ENCODE data around the gene RAB34. TPM values are rescaled to one million over a fixed set of nuclear protein-coding genes. Genes with fewer than 3 reads are reported as not detected.
"Not testable (repeated sequence)": the region's sequence is repeated elsewhere in the genome, so short reads cannot be mapped to it uniquely, and the experiment has no call there.

RAB34 gene
- polyA plus RNA-seq, 2 of the 4 experiments (the other 2 are of a cell fraction): 211 to 288 TPM

DNA sequence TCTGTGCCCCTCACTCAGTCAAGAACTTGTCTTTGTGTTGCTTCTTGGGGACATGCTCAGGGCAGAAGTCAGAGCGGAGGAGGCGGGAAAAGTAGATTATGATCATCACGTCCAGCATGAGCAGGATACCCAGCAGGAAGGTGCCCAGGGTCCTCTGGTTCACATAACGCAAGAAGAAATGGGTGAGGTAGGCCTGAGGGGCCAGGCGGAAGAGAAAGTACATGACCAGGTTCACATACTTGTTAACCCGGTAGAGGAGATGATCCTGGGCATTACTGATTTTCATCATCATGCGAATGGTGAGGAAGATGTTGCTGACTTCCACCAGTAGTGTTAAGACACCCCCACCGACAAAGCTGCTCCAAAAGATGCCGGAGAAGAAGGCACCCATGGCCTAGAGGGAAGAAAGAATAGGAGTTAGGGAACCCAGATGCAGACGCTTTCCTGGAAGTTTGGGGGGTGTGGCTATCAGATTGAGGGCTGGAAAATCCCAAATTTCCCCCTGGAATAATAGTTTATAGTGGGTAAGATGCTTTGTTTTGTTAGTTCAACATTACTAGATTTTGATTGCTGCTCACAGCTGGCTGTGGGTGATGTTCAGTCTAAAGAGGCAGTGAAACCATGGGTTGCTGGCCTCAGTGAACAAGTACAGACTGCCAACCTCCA, 7.0 kb upstream of the RAB34 start:
- Histone ChIP-seq H3K9me3 (no peaks in the 10 kb centered on the region), H3K27ac (peak overlapping the region; percentile 94 to 98), H3K4me2 (peak overlapping the region; percentile 92), H3K4me1 (peaks cover 47% of the 10 kb centered on the region), H3K4me3 (peak overlapping the region; percentile 63)
- peak in 1 of 2 experiments; percentile 47 for DNase-seq (ENCODE audit: low read depth in 1 of 2, low spot score in 1 of 2)
- TF ChIP-seq, protein P1, sequence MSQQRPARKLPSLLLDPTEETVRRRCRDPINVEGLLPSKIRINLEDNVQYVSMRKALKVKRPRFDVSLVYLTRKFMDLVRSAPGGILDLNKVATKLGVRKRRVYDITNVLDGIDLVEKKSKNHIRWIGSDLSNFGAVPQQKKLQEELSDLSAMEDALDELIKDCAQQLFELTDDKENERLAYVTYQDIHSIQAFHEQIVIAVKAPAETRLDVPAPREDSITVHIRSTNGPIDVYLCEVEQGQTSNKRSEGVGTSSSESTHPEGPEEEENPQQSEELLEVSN (IDR thresholded peaks at IDR 0.05; ENCODE audit: borderline replicate concordance, low read depth): no peak
- 0 out of 2 replicates have a peak, but pooled peaks have one; percentile 10 for TF ChIP-seq EHF (CRISPR knock-in tag; IDR thresholded peaks at IDR 0.05)
- TF ChIP-seq HES2 (IDR thresholded peaks at IDR 0.05): no peak
- no peak for TF ChIP-seq HDAC2 (IDR thresholded peaks at IDR 0.05)
- TF ChIP-seq HOXB13 (CRISPR knock-in tag; IDR thresholded peaks at IDR 0.05; ENCODE audit: low read depth): no peak
- TF ChIP-seq TFCP2L1 (CRISPR knock-in tag; IDR thresholded peaks at IDR 0.05): 0 out of 2 replicates have a peak, but pooled peaks have one; percentile 4
- TF ChIP-seq CTCF (IDR thresholded peaks at IDR 0.05): no peak
- TF ChIP-seq HOXA7 (CRISPR knock-in tag; IDR thresholded peaks at IDR 0.05): peak; percentile 33
- TF ChIP-seq GATA3 (IDR thresholded peaks at IDR 0.05; ENCODE audit: borderline replicate concordance): 0 out of 2 replicates have a peak, but pooled peaks have one; percentile 1
- no peak for TF ChIP-seq ESRRA (IDR thresholded peaks at IDR 0.05; ENCODE audit: borderline replicate concordance, low read length)
- peak; percentile 37 for TF ChIP-seq FOSB (CRISPR knock-in tag; IDR thresholded peaks at IDR 0.05)
- TF ChIP-seq MAZ (IDR thresholded peaks at IDR 0.05; ENCODE audit: borderline replicate concordance, low read depth, low read length): no peak
- TF ChIP-seq HOXB5 (CRISPR knock-in tag; IDR thresholded peaks at IDR 0.05): no peak
- TF ChIP-seq JUNB (IDR thresholded peaks at IDR 0.05): no peak
- TF ChIP-seq POLR2AphosphoS2 (conservative IDR thresholded peaks at IDR 0.05; ENCODE audit: low read length): 0 out of 2 replicates have a peak, but pooled peaks have one; percentile 20
- peak; percentile 40 for TF ChIP-seq CHD2 (IDR thresholded peaks at IDR 0.05; ENCODE audit: low read length, partially characterized antibody)
- TF ChIP-seq, protein P2, sequence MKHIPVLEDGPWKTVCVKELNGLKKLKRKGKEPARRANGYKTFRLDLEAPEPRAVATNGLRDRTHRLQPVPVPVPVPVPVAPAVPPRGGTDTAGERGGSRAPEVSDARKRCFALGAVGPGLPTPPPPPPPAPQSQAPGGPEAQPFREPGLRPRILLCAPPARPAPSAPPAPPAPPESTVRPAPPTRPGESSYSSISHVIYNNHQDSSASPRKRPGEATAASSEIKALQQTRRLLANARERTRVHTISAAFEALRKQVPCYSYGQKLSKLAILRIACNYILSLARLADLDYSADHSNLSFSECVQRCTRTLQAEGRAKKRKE (CRISPR knock-in tag; IDR thresholded peaks at IDR 0.05; ENCODE audit: low read depth): no peak
- 0 out of 2 replicates have a peak, but pooled peaks have one; percentile 80 for TF ChIP-seq TP53 (CRISPR knock-in tag; IDR thresholded peaks at IDR 0.05)
- POLR2A ChIA-PET: interaction anchor here (0.6 to 5.3 kb wide), 8 partner anchors 9 to 568 kb away, joined by 3 to 369 read pairs (median 4); partner anchors contain the start of genes BLTP2, PHF12, PROCA1 and TRAF4
- 67% methylated on average over 10 of the region's 10 CpGs for WGBS (ENCODE audit: missing lambda C conversion rate)
- ATAC-seq: no peak
- FAIRE-seq: no peak
- CTCF ChIA-PET: interaction anchor here (1.0 to 17.5 kb wide), 9 partner anchors 9 to 391 kb away, joined by 3 to 977 read pairs (median 67); partner anchors contain the start of genes DHRS13, FLOT2, PHF12 and PROCA1

DNA sequence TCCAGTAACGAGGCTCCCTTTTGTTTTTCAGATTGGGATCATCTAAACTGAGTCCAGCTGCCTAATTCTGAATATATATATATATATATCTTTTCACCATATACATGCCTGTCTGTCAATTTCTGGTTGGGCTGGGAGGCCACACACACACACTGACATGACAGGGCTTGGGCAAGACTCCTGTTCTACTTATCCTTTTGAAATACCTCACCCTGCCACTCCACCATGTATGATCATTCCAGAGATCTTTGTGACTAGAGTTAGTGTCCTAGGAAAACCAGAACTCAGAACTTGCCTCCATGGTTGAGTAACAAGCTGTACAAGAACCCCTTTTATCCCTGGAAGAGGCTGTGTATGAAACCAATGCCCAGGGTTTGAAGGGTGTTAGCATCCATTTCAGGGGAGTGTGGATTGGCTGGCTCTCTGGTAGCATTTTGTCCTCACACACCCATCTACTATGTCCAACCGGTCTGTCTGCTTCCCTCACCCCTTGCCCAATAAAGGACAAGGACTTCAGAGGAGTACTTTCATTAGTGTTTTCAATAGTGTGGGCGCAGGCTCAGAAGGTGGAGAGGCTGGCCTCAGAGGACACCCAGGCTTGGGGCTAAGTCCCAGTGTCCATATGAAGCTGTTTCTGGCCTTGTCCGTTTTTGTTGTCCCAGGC, 6.3 kb upstream of the RAB34 start:
- Histone ChIP-seq H3K4me3 (peak overlapping the region; percentile 63; the same call in 2 of the 3 replicates), H3K4me2 (peak overlapping the region; percentile 92), H3K27ac (peak overlapping the region in 1 of 2 experiments; percentile 94; a peak in 3 of 6 replicates), H3K4me1 (peaks cover 44% of the 10 kb centered on the region)
- DNase-seq (ENCODE audit: low read depth in 1 of 2, low spot score in 1 of 2); ATAC-seq; FAIRE-seq; H3K9me3 ChIP-seq: not testable (repeated sequence)
- WGBS (ENCODE audit: missing lambda C conversion rate): 70% methylated on average over 4 of the region's 4 CpGs
- CTCF ChIA-PET: interaction anchor here (2.2 to 17.5 kb wide), 6 partner anchors 8 to 391 kb away, joined by 14 to 977 read pairs (median 92); partner anchors contain the start of genes PHF12, PROCA1 and TRAF4
- POLR2A ChIA-PET: interaction anchor here (0.7 to 5.2 kb wide), 4 partner anchors 13 to 79 kb away, joined by 3 to 369 read pairs (median 8); partner anchors contain the start of genes BLTP2, PROCA1 and TRAF4
- TF ChIP-seq REST (IDR thresholded peaks at IDR 0.05): 0 out of 2 replicates have a peak, but pooled peaks have one; percentile 12
- TF ChIP-seq JUN (IDR thresholded peaks at IDR 0.05): 0 out of 5 replicates have a peak, but pooled peaks of 1 of the 2 experiments have one; percentile 23
- TF ChIP-seq PBX3 (IDR thresholded peaks at IDR 0.05): 0 out of 2 replicates have a peak, but pooled peaks have one; percentile 5

All from A549 (cell line).